ENCODE data around the gene PHF24.
"Not testable (repeated sequence)": the region's sequence is repeated elsewhere in the genome, so short reads cannot be mapped to it uniquely, and the experiment has no call there.

DNA sequence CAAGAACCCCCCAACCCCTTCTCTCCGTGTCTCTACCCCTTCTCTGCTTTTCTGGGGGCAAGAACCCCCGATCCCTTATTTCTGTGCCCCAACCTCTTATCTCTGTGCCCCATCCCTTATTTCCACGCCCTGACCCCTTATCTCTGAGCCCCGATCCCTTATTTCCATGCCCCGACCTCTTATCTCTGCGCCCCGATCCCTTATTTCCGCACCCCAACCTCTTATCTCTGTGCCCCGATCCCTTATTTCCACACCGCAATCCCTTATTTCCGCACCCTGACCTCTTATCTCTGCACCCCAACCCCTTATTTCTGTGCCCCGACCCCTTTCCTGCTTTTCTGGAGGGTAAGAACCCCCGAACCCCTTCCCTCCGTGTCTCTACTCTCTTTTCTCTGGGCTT lies 46.2 kb downstream of the PHF24 start:
- TF ChIP-seq, protein P1, sequence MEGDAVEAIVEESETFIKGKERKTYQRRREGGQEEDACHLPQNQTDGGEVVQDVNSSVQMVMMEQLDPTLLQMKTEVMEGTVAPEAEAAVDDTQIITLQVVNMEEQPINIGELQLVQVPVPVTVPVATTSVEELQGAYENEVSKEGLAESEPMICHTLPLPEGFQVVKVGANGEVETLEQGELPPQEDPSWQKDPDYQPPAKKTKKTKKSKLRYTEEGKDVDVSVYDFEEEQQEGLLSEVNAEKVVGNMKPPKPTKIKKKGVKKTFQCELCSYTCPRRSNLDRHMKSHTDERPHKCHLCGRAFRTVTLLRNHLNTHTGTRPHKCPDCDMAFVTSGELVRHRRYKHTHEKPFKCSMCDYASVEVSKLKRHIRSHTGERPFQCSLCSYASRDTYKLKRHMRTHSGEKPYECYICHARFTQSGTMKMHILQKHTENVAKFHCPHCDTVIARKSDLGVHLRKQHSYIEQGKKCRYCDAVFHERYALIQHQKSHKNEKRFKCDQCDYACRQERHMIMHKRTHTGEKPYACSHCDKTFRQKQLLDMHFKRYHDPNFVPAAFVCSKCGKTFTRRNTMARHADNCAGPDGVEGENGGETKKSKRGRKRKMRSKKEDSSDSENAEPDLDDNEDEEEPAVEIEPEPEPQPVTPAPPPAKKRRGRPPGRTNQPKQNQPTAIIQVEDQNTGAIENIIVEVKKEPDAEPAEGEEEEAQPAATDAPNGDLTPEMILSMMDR (IDR thresholded peaks at IDR 0.05): not testable (repeated sequence)
- TF ChIP-seq POLR2A (IDR thresholded peaks at IDR 0.05): not testable (repeated sequence)
